NOMO-1 treated with dmso at 0.1 percent for 144 hours (cell line): ENCODE measurements around the gene PLEKHM3.

Source experiments
- DNase-seq: peaks from one replicate; lab custom pipeline; 2025; ENCODE audit not compliant: unreplicated experiment; lab: John Stamatoyannopoulos, UW

PLEKHM3 gene

GRCh38 chr2:207896525-207897285 is 128.6 kb downstream of the PLEKHM3 start:
- DNase-seq: no peak

GRCh38 chr2:207895274-207895860 is 130.0 kb downstream of the PLEKHM3 start:
- no peak for DNase-seq

DNA sequence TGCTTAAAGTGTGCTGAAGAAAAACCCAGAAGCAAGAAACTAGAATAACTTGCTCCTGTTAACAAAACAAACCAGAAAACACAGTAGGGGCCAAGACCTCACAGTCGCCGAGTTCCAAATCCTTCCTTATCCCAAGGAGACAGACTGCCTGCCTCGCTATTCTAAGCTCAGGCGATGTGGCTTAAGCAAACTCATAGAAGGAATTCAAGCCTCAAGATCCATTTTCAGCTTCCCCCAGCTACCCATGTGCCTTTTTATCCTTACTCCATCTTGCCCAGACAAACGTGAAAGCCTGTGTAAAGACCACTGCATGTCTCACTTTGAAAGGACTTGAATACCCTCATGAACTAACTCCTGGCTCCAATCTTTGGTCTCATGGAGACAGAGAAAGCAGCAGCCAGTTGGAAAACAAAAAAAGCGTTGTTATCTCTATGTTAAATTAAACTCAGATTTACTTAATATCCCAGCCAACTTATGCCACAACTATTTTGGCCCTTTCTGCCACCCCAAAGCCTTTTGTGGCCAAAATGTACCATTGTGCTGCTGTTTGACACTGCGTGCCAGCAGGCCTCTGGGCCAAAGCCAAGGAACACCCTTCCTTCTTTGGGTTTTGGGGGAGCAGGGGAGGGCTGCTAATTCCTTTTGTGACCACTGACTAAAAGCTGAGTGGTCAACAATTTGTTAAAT is 132.5 kb downstream of the PLEKHM3 start:
- no peak for DNase-seq

GRCh38 chr2:207891086-207891844 is 134.1 kb downstream of the PLEKHM3 start:
- no peak for DNase-seq

DNA sequence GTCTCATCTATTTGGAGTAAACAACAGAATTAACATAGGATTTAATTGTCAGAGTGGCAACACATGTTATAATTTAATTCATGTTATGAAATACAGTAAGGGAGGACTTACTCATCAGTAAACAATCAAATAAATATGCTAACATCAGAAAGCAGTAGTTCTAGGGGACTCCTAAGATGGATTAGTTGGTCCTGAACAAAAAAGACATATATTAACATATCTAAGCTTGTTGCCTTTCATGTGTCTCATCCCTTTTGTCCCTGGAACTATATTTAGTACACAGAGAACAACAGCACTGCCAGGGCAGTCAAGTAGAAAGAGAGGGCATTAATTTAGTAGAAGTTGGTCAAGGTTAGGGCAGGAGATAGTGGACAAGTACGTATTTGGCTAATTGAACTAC is 137.8 kb downstream of the PLEKHM3 start:
- DNase-seq: no peak

- DNase-seq: no peak
These were observed 140.3 kb downstream of the PLEKHM3 start for GRCh38 chr2:207885010-207885409.

DNA sequence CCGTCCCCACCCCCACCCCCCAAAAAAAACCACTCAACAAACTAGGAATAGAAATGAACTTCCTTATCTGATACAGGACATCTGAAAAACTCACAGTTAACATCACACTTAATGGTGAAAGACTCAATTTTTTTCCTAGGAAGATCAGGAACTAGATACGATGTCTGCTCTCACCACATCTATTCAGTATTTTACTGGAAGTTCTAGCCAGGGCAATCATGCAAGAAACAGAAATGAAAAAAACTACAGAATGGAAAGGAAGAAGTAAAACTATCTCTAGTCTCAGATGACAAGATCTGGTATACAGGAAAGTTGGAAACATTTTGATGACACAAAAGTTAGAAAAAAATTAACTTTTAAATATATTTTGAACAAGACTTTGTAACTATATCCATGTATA is 141.2 kb downstream of the PLEKHM3 start:
- no peak for DNase-seq

DNA sequence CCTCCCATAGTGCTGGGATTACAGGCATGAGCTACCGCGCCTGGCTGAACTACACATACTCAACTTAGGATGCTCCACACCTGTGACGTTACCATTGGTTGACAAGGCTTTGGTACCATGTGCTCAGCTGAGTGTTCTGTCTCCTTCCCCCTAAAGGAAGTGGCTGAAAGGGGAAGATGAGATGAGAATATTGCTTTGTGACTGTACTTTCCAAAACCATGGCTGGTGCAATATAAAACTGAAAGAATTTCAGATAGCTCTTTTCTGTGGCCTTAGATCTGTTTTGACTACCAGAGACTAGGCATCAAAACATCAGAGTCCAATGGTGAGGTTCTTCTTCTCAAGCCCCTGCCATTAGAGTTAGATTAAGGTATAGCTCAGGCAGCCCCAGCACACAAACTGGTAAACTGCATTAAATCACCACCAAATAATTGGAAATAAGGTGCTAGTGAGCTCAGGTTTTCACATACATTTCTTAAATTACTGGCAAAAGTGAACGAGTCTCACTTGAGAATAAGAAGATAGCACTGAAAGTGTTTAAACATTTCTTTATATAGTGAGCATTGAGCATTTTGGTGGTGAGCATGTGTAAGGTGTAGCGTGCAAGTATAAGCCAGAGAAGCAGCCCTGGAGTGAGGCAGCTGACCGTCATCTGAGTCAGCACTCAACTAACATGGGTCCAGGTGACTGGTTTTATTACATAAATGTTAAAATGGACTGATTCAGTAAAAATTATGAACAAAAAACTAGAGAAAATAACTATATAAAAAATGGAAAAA is 142.1 kb downstream of the PLEKHM3 start:
- no peak for DNase-seq

DNA sequence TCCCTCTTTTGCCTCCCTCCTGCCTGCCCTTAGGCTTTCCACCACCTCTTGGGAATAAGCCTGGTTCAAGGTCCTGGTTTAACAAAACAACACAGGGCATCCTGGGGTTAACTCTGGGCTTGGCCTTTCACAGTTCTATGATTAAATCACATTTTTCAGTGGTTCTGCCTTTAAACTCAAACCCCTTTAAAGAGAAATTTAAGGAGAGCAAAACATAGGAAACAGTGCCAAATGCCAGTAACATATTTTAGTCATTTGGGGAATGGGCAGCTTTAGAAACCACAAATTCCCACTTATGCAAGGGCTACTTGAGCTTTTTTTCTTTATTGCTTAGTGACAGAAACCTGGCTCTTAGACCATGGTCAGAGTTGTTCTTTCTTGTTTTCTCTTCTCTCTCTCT is 143.4 kb downstream of the PLEKHM3 start:
- no peak for DNase-seq

DNA sequence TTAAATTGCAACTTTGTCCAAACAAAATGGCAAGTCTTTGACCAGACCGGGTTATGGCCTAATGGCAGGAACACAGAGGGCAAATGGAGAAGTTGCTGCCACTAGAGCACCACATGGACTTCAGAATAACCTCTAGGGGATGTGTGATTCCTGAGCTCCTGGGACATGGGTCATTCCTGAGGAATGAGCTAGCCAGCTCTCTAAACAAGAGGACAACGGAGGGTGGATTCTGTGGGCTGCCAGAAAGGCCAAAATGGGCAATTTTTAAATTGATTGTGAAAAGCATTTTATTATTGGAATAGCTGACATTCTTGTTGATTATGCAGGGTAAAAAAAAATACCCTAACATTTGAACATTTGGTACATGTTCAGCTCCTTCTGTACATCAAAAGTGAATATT is 145.8 kb downstream of the PLEKHM3 start:
- DNase-seq: no peak

GRCh38 chr2:207876842-207877535 is 148.3 kb downstream of the PLEKHM3 start:
- DNase-seq: no peak

DNA sequence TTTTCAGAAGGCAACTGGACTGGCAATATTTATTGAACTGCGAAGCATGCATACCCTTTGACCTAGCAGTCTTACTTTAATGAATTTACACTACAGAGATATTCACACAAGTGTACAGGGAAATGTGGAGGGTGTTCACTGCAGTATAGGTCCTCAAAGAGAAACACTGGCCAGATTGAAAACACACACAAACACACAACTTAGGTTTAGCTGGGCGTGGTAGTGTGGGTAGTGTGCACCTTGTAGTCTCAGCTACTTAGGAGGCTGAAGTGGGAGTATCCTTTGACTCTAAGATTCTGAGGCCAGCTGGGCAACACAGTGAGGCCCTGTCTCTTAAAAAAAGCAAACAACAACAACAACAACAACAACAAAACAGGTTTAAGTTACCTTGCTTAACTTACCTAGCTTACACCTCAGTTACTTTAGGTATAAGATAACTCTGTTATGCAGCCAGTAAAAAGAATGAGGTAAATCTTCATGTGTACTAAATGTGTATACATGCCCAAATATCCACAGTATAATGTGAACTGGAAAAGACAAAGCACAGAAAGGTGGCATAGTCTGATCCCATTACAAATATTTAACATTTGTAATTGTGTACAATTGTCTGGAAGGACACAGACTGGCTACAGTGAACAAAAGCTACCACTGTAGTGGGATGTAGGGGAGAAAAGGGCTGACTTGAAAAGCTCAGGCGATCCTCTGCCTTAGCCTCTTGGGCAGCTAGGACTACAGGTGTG is 149.7 kb downstream of the PLEKHM3 start:
- DNase-seq: no peak

- DNase-seq: no peak
These were observed 151.5 kb downstream of the PLEKHM3 start for GRCh38 chr2:207873794-207874193.

DNA sequence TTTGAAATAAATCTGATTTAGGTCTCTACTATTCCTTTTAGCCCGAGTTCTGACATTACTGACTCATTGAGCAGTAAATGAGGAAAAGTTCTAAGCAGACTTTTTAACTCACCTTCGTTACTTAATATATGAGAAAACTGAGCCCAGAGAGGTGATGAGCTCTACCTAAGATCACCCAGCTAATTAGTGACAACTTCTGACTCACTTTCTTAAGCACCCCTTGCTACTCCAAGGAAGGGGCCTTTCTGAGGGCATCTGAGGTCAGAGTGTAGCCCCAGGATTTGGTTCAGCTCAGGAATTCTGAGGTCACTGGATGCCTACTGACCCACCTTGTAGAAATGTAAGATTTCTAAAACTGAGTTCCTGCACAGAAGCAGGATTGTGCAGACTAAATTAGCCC is 153.4 kb downstream of the PLEKHM3 start:
- no peak for DNase-seq

DNA sequence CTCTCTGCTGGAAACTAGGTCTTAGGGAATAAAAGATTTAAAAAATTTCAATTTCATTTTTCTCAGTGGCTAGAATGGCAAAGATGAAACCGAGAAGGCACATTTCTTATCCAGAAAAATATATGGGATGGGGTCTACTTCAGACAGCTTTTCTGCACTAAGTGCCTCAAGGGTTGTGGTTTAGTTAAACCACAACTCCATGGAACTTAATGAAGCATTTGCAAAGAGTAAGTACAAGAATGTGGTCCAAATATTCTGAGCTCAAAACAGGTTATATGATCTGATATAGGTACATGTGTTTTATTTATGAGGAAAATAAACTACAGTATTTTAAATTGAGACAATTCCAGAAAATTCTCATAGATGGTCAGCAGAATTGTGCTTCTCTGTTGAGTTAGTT is 153.8 kb downstream of the PLEKHM3 start:
- no peak for DNase-seq

DNA sequence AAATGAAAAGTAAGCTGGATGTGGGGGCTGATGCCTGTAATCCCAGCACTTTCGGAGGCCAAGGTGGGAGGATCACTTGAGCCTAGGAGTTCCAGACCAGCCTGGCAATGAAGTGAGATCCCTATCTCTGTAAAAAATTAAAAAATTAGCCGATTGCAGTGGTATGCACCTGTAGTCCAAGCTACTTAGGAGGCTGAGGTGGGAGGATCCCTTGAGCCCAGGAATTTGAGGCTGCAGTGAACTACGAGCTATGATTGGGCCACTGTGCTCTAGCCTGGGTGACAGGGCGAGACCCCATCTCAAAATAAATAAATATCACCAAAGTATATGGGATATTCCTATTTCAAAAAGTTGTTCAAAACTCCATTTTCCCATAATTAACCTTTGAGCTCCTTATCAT is 154.5 kb downstream of the PLEKHM3 start:
- DNase-seq: no peak

DNA sequence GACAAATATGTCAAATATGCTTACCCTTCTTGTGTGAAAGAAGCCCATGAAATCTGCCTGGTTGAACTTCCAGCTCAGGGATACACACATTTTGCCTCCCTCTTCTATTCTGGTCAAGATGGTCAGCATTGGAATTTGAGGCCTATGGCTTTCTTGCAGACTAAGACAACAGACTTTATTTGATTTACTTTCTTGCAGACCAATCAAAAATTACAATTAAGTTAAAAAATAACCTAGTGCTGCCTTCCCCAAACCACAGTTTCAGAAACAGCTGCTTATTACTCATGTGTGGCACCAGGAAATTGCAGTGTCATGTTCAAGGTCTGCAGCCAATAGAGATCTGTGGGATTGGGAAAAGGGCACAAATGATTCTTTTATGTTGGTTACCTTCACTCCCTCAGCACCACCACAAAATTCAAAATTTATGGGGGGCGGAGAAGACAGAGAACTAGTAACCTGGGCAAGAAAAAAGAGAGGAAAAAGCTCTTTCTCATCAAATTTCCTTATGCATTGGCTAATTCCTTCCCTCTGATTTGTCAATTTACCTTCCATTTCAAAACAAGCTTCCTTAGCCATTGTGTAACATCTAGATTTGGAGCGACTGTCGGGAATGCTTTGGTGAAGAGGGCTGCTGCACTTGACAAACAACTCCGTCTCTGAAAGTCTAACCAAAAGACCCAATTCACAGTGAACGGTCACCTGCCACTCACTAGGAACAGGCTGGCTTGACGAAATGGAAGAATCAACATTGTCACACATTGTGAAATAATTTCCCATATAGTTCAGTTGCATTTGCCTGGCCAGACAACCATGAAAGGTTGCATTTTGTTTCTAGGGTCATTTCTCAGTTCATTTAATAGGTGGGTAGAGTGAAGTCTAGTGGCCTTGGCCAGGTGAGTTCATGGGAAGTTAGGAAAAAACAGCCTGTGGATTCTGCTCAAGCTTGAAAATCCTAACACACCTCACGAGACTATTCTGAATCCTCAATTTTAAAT is 155.2 kb downstream of the PLEKHM3 start:
- peak; percentile 36 for DNase-seq

GRCh38 chr2:207868855-207869596 is 156.3 kb downstream of the PLEKHM3 start:
- DNase-seq: no peak
